Astrocyte of the cerebellum (primary cell): ENCODE results near the gene SURF6.

Experiments
- DNase-seq: peaks from one replicate; pipeline ENCODE4 v3.0.0-alpha.2; 2011; ENCODE audit warnings: low read depth
- H3K4me3 ChIP-seq: 2 replicates; pipeline ENCODE4 v1.5.1; 2011; ENCODE audit warnings: mild to moderate bottlenecking, low read depth, low read length, moderate library complexity
- in situ Hi-C: cut with HindIII; loops from 2 replicates; pipeline ENCODE4 v1.10.0; 2017; ENCODE audit warnings: low sequenced_read_pairs
- TF ChIP-seq, protein P1 (sequence below): IDR thresholded peaks from 2 replicates; pipeline ENCODE4 v1.5.1; 2012; ENCODE audit warnings: low read length, low read depth, moderate library complexity, mild to moderate bottlenecking; ENCODE audit errors: missing control alignments

The SURF6 gene

DNA sequence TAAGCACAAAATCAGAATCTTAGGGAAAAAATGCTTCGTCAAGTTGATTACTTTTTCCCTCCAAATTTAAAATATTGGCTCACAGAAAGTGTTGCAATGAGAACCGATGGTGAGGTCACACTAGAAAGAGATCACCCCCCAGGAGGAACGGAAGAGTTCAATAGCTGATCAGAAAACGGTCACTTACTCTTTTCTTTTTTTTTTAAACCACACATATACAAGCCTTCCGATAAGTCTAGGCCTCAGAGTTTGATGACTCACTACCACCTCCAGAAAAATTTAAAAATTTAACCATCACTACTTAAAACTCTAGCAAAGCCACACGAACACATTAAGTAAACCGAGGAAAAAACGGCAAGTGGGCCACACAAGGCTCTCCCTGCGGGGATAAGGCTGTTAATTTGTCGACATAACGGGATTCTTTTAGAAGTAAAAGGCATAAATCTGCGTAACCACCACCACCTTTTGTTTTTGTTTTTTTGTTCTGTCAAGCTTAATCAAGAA lies 38.7 kb upstream of the SURF6 start:
- DNase-seq, result peak; percentile 23
- TF ChIP-seq, protein P1, sequence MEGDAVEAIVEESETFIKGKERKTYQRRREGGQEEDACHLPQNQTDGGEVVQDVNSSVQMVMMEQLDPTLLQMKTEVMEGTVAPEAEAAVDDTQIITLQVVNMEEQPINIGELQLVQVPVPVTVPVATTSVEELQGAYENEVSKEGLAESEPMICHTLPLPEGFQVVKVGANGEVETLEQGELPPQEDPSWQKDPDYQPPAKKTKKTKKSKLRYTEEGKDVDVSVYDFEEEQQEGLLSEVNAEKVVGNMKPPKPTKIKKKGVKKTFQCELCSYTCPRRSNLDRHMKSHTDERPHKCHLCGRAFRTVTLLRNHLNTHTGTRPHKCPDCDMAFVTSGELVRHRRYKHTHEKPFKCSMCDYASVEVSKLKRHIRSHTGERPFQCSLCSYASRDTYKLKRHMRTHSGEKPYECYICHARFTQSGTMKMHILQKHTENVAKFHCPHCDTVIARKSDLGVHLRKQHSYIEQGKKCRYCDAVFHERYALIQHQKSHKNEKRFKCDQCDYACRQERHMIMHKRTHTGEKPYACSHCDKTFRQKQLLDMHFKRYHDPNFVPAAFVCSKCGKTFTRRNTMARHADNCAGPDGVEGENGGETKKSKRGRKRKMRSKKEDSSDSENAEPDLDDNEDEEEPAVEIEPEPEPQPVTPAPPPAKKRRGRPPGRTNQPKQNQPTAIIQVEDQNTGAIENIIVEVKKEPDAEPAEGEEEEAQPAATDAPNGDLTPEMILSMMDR, result no peak
- in situ Hi-C loops, result loop anchor here (5.0 kb wide), 2 partner anchors 43 to 93 kb away; partner anchors contain the start of gene REXO4
- peak overlapping the region; percentile 79 for H3K4me3 ChIP-seq

DNA sequence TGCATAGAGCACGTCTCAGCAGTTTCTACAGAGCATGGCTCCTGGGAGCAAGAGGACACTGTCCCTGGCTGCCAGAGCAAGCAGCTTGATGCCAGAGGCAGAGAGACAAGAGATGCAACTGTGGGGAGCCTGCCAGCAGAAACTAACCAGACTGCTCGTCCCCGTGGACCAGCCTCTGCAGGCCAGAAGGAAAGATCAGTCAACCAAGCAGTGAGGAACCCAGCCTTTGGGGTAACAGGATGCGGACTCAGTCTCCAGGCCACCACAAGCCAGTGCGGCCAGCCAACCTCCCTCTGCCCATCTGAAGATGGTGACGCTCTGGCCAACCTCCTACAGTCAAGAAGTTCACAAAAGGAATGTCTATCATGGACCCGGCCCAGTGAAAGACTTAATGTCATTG lies 36.2 kb upstream of the SURF6 start:
- TF ChIP-seq, protein P1, result no peak
- no peak for DNase-seq
- no peak overlapping the region for H3K4me3 ChIP-seq
- in situ Hi-C loops, result loop anchor here (5.0 kb wide), 1 partner anchor 45 kb away; the partner anchor contains the start of gene REXO4

DNA sequence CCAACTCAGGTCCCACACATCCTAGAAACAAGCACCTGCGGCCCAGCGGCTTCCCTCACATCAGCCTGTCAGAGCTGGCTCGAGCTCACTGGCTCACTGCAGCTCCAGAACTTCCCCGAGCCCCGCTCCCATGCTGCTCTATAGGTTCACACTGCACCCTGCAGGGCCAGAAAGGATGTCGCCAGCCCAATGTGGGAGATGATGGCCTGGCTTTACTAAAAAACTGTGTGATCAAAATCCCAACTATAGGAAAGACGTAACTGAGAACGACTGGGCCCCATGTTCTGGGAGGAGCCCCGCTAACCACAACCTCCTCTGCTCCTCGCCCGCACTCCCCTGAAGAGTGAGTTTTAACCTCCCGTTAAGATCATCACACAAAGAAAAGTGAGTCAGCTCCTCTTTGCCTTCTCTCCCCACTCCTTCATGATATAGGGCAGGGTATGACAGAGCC lies 35.3 kb upstream of the SURF6 start:
- no peak for DNase-seq
- TF ChIP-seq, protein P1, result no peak
- in situ Hi-C loops, result loop anchor here (5.0 kb wide), 1 partner anchor 46 kb away; the partner anchor contains the start of gene REXO4
- no peak overlapping the region for H3K4me3 ChIP-seq

DNA sequence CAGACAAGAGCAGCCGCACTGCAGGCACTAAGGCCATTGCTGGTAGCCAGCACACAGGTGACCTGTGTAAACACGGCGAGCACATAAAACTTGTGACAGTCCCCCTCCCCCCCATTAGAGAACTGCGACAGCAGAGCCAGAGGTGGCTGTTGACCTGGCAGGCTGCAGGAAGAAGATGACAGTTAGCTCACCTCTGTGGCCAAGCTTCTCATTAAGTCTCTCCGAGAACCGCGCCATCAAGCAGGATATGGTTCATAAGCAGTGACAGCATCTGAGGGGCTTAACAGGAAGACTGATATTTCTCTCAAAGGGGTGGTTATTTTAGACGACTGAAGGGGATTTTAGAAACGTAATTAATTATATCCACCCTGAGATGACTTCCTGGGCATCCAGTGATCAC lies 34.7 kb upstream of the SURF6 start:
- in situ Hi-C loops, result loop anchor here (5.0 kb wide), 1 partner anchor 47 kb away; the partner anchor contains the start of gene REXO4

DNA sequence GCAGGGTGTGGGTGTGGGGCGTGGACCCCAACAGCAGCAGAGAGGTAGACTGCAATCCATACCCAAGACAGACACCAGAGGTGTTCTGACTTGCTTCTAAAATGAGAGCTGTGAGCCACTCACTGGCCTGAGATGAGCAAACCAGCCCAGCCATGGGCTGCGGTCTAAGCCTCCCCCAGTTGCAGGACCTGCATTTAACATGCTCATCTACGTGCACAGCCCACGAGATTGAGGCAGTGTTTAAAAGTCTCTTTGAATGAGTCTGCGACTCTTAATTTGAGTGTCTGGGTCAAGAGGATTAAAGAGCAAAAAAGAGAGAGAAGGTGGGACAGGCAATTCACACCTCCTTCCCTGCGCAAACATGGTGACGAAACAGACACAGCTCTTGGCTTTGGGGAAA lies 33.9 kb upstream of the SURF6 start:
- TF ChIP-seq, protein P1, result no peak
- no peak for DNase-seq
- H3K4me3 ChIP-seq, result no peak overlapping the region
- in situ Hi-C loops, result loop anchor here (5.0 kb wide), 1 partner anchor 47 kb away; the partner anchor contains the start of gene REXO4

More for the DNA sequence above, 34.7 kb upstream of the SURF6 start:
- H3K4me3 ChIP-seq, result no peak overlapping the region
- DNase-seq, result no peak
- TF ChIP-seq, protein P1, result no peak

DNA sequence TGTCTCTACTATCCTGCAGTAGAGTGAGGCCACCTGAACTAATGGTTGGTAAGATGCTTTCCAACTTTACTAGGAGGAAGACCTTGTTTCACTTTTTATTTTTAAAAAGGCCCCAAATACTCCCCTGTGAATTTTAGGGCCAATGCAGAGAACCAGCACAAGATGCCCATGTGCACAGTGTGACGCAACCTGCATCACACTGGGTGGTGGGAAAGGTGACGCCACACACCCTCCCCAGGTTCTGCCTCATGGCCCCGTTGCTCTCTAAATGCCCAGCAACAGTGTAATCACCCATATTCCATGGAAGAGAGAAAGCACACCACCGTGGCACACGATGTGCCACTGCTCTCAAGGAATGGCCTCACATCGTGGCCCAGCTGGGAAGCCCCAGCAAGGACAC lies 33.4 kb upstream of the SURF6 start:
- no peak for DNase-seq
- TF ChIP-seq, protein P1, result no peak
- H3K4me3 ChIP-seq, result no peak overlapping the region
- in situ Hi-C loops, result no loop called here
